ENCODE results near the gene ZC3H12A. TPM values are rescaled to one million over a fixed set of nuclear protein-coding genes. Genes with fewer than 3 reads are reported as not detected.

Gene ZC3H12A
- total RNA-seq, 4 donors from 2014 or later = 29.7 to 37.0 (median 33.4) TPM

DNA sequence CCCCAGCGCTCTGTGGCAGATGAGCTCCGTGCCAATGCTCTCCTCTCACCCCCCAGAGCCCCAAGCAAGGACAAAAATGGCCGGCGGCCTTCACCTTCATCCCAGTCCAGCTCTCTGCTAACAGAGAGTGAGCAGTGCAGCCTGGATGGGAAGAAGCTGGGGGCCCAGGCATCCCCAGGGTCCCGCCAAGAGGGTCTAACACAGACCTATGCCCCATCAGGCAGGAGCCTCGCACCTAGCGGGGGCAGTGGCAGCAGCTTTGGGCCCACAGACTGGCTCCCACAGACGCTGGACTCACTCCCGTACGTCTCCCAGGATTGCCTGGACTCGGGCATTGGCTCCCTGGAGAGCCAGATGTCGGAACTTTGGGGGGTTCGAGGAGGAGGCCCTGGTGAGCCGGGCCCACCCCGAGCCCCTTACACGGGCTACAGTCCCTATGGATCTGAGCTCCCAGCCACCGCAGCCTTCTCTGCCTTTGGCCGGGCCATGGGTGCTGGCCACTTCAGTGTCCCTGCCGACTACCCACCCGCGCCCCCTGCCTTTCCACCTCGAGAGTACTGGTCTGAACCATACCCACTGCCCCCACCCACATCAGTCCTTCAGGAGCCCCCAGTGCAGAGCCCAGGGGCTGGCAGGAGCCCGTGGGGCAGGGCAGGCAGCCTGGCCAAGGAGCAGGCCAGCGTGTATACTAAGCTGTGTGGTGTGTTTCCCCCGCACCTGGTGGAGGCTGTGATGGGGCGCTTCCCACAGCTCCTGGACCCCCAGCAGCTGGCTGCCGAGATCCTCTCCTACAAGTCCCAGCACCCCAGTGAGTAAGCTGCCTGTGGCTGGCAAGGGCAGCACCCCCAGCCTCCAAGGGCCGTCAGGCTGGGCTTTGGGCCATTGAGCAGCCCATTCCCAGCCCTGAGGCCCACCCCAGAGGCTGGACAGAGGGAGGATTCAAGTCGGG is 8.7 kb downstream of the ZC3H12A start:
- no peak for TF ChIP-seq POLR2A (IDR thresholded peaks at IDR 0.05)
- TF ChIP-seq CTCF (IDR thresholded peaks at IDR 0.05) = no peak
- Histone ChIP-seq H3K27ac (no peak overlapping the region), H3K36me3 (peaks cover 0 to 50% (median 0%) of the 10 kb centered on the region in 3 donors)

DNA sequence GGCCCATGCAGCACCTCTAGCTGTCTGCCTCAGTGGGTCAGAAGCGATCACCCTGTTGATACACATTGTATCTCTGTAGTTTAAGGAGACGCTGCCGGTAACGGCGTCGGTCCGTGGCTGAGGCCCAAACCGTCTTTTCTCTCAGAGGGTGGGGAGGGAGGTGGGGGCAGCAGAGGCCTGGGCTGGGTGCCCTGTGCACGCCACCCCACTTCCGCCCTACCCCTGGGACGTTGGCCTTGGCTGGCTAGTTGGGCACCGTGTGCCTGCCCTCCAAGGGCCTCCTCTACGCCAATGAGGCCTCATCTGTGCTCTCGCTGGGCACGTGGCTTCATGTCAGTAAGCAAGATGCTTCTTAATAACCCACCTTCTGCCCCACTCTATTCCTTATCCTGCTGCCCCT is 9.4 kb downstream of the ZC3H12A start:
- H3K4me3 ChIP-seq = no peak overlapping the region
- no peaks in the 10 kb centered on the region for H3K9me3 ChIP-seq
- peak in 1 of 3 donors; percentile 45 for DNase-seq
- H3K36me3 ChIP-seq = peaks cover 0 to 47% (median 0%) of the 10 kb centered on the region in 3 donors
- H3K4me1 ChIP-seq = peaks cover 4 to 50% (median 30%) of the 10 kb centered on the region in 4 donors
- no peak for TF ChIP-seq POLR2A (IDR thresholded peaks at IDR 0.05)
- H3K27ac ChIP-seq = no peak overlapping the region
- no peaks in the 10 kb centered on the region for H3K27me3 ChIP-seq

More for the DNA sequence above, 8.7 kb downstream of the ZC3H12A start:
- Histone ChIP-seq H3K4me1 (peaks cover 4 to 57% (median 37%) of the 10 kb centered on the region in 4 donors), H3K9me3 (no peaks in the 10 kb centered on the region), H3K27me3 (no peaks in the 10 kb centered on the region), H3K4me3 (no peak overlapping the region)
- peak in 1 of 3 donors; percentile 45 for DNase-seq

DNA sequence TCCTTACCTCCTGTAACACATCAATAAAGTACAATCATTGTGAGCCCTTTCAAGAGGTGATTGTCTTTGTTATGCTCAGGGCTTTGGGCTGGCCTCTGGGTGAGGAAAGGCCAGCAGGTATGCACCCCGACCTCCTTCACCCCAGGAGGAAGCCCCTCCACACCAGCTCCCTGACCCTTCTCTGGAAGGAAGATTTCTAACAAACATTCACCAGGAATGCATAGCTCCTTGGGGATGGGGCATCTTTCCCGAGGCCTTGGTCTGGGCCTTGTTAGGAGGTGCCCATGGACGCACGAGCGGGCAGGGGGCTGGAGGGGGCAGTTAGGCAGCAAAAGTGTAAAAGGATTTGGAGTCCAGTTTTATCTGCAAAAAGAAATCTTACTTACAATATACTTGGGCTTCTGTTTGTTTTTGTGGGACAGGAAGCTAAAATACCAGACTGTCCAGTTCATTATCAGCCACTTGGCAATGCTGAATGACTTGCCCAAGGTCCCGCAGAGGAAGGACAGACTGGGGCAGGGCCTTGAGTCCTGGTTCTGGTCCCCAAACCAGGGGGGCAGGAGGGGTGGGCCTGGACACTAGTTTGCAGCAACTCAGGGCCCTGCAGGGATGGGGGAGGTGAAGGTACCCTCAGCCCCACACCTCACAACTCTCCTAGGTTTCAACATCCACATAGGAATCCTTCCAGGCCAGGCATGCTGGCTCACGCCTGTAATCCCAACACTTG is 10.1 kb downstream of the ZC3H12A start:
- Histone ChIP-seq H3K27ac (no peak overlapping the region), H3K27me3 (no peaks in the 10 kb centered on the region), H3K4me1 (peaks cover 4 to 43% (median 24%) of the 10 kb centered on the region in 4 donors), H3K4me3 (no peak overlapping the region), H3K9me3 (no peaks in the 10 kb centered on the region), H3K36me3 (peaks cover 0 to 51% (median 0%) of the 10 kb centered on the region in 3 donors)
- no peak for TF ChIP-seq POLR2A (IDR thresholded peaks at IDR 0.05)
- no peak for TF ChIP-seq CTCF (IDR thresholded peaks at IDR 0.05)
- DNase-seq = no peak

- Histone ChIP-seq H3K4me1 (peaks cover 0 to 30% (median 14%) of the 10 kb centered on the region in 4 donors), H3K36me3 (peaks cover 0 to 47% (median 0%) of the 10 kb centered on the region in 3 donors), H3K9me3 (no peaks in the 10 kb centered on the region), H3K27me3 (no peaks in the 10 kb centered on the region), H3K27ac (peak overlapping the region; percentile 27 to 46 (median 40)), H3K4me3 (no peak overlapping the region)
- TF ChIP-seq POLR2A (IDR thresholded peaks at IDR 0.05) = no peak
- no peak for TF ChIP-seq CTCF (IDR thresholded peaks at IDR 0.05)
- DNase-seq = no peak
These were observed 11.7 kb downstream of the ZC3H12A start for GRCh38 chr1:37485902-37486679.

DNA sequence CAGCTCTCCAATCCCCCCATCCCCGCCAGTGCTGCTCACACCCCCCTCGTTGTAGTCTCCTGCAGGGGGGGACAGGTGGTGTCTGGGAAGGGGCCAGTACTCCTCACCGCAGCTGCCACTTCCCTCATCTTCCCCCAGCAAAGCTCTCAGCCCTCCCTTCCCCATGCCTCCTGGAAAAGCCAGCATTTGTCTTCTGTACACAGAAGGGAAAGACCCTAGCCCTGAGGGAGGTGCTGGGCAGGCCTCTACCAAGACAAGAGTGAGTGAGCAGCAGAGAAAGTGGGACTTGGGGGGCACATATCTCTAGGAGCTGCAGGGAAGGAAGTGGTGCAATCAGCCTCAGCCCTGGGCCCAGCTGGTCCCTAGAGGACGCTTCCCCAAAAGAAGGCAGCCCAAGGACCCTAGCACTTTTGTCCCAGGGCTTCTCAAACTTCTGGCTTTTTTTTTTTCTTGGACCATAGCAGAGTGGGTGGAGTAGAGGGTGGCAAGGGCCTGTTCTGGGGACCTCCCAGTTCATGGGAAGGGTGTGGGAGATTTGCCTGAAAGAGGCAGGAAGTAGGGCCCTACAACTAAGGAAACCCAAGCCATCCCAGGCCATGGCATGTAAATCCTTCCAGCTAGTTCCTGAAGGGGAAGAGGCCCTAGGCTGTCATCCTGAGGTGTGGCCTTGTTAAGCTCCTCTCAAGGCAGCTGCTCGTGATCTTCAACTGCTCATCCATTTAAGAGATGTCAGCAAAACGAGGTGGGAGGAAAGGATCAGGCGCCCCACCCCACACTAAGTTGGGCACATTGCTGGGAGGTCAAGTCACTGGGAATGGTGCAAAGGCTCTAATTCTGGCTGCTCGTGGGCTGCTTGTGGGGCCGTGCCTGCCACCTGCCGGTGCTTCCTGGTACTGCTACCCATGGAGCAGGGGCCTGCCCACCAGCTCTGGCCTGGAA is 12.6 kb downstream of the ZC3H12A start:
- Histone ChIP-seq H3K4me1 (peaks cover 0 to 30% (median 14%) of the 10 kb centered on the region in 4 donors), H3K4me3 (no peak overlapping the region), H3K9me3 (no peaks in the 10 kb centered on the region), H3K36me3 (peaks cover 0 to 47% (median 0%) of the 10 kb centered on the region in 3 donors), H3K27ac (peak overlapping the region; percentile 27 to 45 (median 40)), H3K27me3 (no peaks in the 10 kb centered on the region)
- peak; percentile 77 to 90 (median 87) for DNase-seq
- TF ChIP-seq CTCF (IDR thresholded peaks at IDR 0.05) (peak; percentile 97 to 99 (median 98)), POLR2A (IDR thresholded peaks at IDR 0.05) (peak in 1 of 2 donors; percentile 22)

Data from Peyer's patch (tissue), 4 donors.